ENCODE measurements around the gene RBM24.

Gene RBM24

GRCh38 chr6:17267566-17267965 lies 13.6 kb upstream of the RBM24 start:
- Histone ChIP-seq H3K9me2 (replicated peaks; ENCODE audit: low read depth, low read length) (no peaks in the 10 kb centered on the region), H3K79me2 (ENCODE audit: insufficient read depth, low read length) (no peaks in the 10 kb centered on the region), H3F3A (ENCODE audit: low read depth) (no peaks in the 10 kb centered on the region), H2AFZ (ENCODE audit: low read length) (no peak overlapping the region), H3K9me3 (ENCODE audit: insufficient read depth, low read depth, low read length) (no peaks in the 10 kb centered on the region), H3K27me3 (ENCODE audit: insufficient read depth, low read length, poor library complexity, severe bottlenecking) (no peaks in the 10 kb centered on the region), H3K4me1 (ENCODE audit: insufficient read depth, low read length, poor library complexity, severe bottlenecking) (no peaks in the 10 kb centered on the region), H3K4me3 (ENCODE audit: low read length, poor library complexity, severe bottlenecking) (no peak overlapping the region), H3K9ac (ENCODE audit: low read depth, low read length, poor library complexity, severe bottlenecking) (no peak overlapping the region), H3K4me2 (ENCODE audit: low read depth, low read length, poor library complexity, severe bottlenecking) (no peak overlapping the region), H3K36me3 (ENCODE audit: insufficient read depth, low read length) (no peaks in the 10 kb centered on the region), H4K20me1 (ENCODE audit: insufficient read depth, low read length, poor library complexity, severe bottlenecking) (no peaks in the 10 kb centered on the region)
- TF ChIP-seq CTCF (conservative IDR thresholded peaks at IDR 0.05; ENCODE audit: low read length), result no peak
- TF ChIP-seq EZH2phosphoT487 (IDR thresholded peaks at IDR 0.05; ENCODE audit: borderline replicate concordance), result no peak

- Histone ChIP-seq H3K9ac (ENCODE audit: low read depth, low read length, poor library complexity, severe bottlenecking) (no peak overlapping the region), H3K4me1 (ENCODE audit: insufficient read depth, low read length, poor library complexity, severe bottlenecking) (no peaks in the 10 kb centered on the region), H4K20me1 (ENCODE audit: insufficient read depth, low read length, poor library complexity, severe bottlenecking) (no peaks in the 10 kb centered on the region), H3K9me2 (replicated peaks; ENCODE audit: low read depth, low read length) (no peaks in the 10 kb centered on the region), H3F3A (ENCODE audit: low read depth) (no peaks in the 10 kb centered on the region), H3K4me2 (ENCODE audit: low read depth, low read length, poor library complexity, severe bottlenecking) (no peak overlapping the region), H2AFZ (ENCODE audit: low read length) (no peak overlapping the region), H3K9me3 (ENCODE audit: insufficient read depth, low read depth, low read length) (no peaks in the 10 kb centered on the region), H3K36me3 (ENCODE audit: insufficient read depth, low read length) (no peaks in the 10 kb centered on the region), H3K4me3 (ENCODE audit: low read length, poor library complexity, severe bottlenecking) (no peak overlapping the region), H3K27me3 (ENCODE audit: insufficient read depth, low read length, poor library complexity, severe bottlenecking) (no peaks in the 10 kb centered on the region), H3K79me2 (ENCODE audit: insufficient read depth, low read length) (no peaks in the 10 kb centered on the region)
- TF ChIP-seq EZH2phosphoT487 (IDR thresholded peaks at IDR 0.05; ENCODE audit: borderline replicate concordance), result no peak
Observed at GRCh38 chr6:17268114-17268513, 13.0 kb upstream of the RBM24 start.

DNA sequence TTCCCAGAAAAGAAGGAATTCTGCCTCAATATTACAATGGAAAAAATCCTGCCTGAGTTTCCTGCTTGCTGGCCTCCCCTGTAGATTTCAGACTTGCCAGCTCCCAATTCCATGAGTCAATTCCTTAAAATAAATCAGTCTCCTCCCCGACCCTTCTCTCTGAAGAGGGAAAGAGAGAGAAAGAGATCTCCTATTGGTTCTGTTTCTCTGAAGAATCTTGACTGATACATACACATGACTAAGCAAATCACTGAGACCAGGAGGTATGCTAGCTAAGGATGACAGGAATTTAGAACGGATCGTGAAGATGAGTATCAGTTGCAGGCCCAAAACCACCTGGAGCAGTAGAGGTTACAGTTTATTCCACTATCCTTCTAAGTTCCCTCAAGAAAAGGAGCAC lies 11.3 kb upstream of the RBM24 start:
- Histone ChIP-seq H3K9me3 (ENCODE audit: insufficient read depth, low read depth, low read length) (no peaks in the 10 kb centered on the region), H3K9ac (ENCODE audit: low read depth, low read length, poor library complexity, severe bottlenecking) (no peak overlapping the region), H3K79me2 (ENCODE audit: insufficient read depth, low read length) (no peaks in the 10 kb centered on the region), H3K4me2 (ENCODE audit: low read depth, low read length, poor library complexity, severe bottlenecking) (no peak overlapping the region), H3K4me3 (ENCODE audit: low read length, poor library complexity, severe bottlenecking) (no peak overlapping the region), H3K27me3 (ENCODE audit: insufficient read depth, low read length, poor library complexity, severe bottlenecking) (no peaks in the 10 kb centered on the region), H3K36me3 (ENCODE audit: insufficient read depth, low read length) (no peaks in the 10 kb centered on the region), H4K20me1 (ENCODE audit: insufficient read depth, low read length, poor library complexity, severe bottlenecking) (no peaks in the 10 kb centered on the region), H2AFZ (ENCODE audit: low read length) (no peak overlapping the region), H3F3A (ENCODE audit: low read depth) (no peaks in the 10 kb centered on the region), H3K4me1 (ENCODE audit: insufficient read depth, low read length, poor library complexity, severe bottlenecking) (no peaks in the 10 kb centered on the region), H3K9me2 (replicated peaks; ENCODE audit: low read depth, low read length) (no peaks in the 10 kb centered on the region)
- no peak for TF ChIP-seq EZH2phosphoT487 (IDR thresholded peaks at IDR 0.05; ENCODE audit: borderline replicate concordance)
- TF ChIP-seq CTCF (conservative IDR thresholded peaks at IDR 0.05; ENCODE audit: low read length), result no peak

DNA sequence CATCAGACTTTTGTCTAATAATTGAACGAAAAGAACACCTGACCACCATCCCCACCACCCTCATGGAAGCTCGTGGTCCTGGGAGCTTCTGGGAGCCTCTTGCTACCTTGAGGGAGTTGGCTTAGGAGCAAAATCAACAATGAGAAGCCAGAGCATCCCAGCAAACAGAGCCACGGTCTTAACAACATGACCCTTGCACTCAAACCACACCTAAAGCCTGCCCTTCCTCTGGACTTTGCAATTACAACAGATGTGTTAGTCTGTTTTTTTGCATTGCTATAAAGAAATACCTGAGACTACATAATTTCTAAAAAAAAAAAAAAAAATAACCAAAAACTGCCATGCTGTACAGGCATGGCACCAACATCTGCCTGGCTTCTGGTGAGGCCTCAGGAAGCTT lies 9.5 kb upstream of the RBM24 start:
- H3K4me3 ChIP-seq (ENCODE audit: low read length, poor library complexity, severe bottlenecking), result no peak overlapping the region
- no peak overlapping the region for H2AFZ ChIP-seq (ENCODE audit: low read length)
- TF ChIP-seq CTCF (conservative IDR thresholded peaks at IDR 0.05; ENCODE audit: low read length) (no peak), EZH2phosphoT487 (IDR thresholded peaks at IDR 0.05; ENCODE audit: borderline replicate concordance) (no peak)

More for the DNA sequence above, 9.5 kb upstream of the RBM24 start:
- Histone ChIP-seq H3F3A (ENCODE audit: low read depth) (no peaks in the 10 kb centered on the region), H3K27me3 (ENCODE audit: insufficient read depth, low read length, poor library complexity, severe bottlenecking) (no peaks in the 10 kb centered on the region), H4K20me1 (ENCODE audit: insufficient read depth, low read length, poor library complexity, severe bottlenecking) (no peaks in the 10 kb centered on the region), H3K9me2 (replicated peaks; ENCODE audit: low read depth, low read length) (no peaks in the 10 kb centered on the region), H3K36me3 (ENCODE audit: insufficient read depth, low read length) (no peaks in the 10 kb centered on the region), H3K4me1 (ENCODE audit: insufficient read depth, low read length, poor library complexity, severe bottlenecking) (no peaks in the 10 kb centered on the region), H3K79me2 (ENCODE audit: insufficient read depth, low read length) (no peaks in the 10 kb centered on the region), H3K9me3 (ENCODE audit: insufficient read depth, low read depth, low read length) (no peaks in the 10 kb centered on the region), H3K4me2 (ENCODE audit: low read depth, low read length, poor library complexity, severe bottlenecking) (no peak overlapping the region), H3K9ac (ENCODE audit: low read depth, low read length, poor library complexity, severe bottlenecking) (no peak overlapping the region)

All from Loucy (cell line).